AG08396 (cell line): ENCODE results near the gene NR3C1.

ENCODE experiments used
- DNase-seq: peaks from one replicate; pipeline ENCODE4 v3.0.0; 2012; ENCODE audit warnings: low spot score, mixed read lengths

NR3C1 gene

DNA sequence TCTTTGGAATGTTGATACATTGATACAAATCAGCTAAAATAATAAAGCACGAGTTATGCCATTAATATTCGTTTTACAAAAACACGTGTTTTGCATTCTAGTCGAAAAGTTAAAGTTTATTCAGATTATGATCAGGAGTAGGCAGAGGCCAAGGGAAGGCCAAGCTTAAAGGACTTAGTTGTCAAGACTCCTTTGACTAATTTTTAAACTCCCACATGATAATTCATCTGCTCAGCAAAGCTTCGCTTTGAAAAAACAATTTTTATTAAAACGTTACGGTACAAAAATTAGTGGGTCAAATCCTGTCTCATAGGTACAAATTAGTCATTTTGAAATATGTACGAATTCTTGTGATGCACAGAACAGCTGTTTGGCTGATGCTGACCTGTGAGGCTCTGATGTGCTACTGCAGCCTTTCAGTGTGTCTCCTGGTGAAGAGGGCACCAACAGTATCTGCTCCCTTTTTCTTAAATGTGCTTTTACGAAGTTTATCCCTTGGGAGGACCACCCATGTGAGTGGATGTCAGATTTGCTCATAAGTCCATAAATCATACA, 23.0 kb upstream of the NR3C1 start:
- DNase-seq, result no peak

DNA sequence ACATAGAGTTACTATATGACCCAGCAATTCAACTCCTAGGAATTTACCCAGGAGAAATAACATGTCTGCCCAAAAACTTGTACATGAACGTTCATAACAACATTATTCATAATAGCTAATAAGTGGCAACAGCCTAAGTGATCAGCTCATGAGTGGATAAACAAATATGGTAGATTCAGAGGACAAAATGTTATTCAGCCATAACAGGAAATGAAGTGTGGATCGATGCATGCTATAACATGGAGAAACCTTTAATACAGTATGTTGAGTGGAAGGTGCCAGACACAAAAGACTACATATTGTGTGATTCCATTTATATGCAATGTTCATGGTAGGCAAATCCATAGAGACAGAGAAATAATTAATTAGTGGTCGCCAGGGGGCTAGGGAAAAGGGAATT, 22.3 kb upstream of the NR3C1 start:
- DNase-seq, result no peak

DNA sequence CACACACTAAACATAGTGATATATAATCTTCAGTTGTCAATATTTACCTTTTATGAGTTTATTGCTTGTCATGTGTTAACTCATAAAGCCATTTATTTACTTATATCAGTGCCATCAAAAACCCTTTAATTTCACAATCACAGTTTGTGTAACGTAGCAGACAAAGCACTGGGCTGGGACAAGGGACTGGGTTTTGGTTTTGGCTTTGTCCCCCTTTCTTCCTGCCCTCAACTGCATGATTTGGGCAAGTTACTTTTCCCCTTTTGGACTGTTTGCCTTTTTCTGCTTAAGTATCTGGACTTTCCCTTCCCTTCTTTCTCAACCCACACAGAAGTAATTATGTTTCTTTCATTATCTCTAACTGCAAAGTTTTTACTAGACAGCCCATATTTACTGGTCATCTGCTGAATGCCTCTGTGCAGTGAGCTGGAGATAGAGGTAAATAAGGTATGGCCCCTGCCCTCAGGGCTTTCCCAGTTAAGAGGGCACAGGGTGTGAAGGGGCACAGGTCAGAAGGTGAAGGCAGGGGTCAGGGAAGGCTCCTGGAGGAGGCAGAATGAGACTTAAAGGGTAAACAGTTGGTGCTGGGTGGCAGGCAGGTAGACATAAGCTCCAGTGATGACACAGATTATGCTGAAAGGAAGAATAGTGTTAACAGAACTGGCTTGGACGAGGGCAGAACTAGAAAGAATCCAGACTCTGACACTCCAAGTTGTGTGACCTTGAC, 14.8 kb upstream of the NR3C1 start:
- no peak for DNase-seq

DNA sequence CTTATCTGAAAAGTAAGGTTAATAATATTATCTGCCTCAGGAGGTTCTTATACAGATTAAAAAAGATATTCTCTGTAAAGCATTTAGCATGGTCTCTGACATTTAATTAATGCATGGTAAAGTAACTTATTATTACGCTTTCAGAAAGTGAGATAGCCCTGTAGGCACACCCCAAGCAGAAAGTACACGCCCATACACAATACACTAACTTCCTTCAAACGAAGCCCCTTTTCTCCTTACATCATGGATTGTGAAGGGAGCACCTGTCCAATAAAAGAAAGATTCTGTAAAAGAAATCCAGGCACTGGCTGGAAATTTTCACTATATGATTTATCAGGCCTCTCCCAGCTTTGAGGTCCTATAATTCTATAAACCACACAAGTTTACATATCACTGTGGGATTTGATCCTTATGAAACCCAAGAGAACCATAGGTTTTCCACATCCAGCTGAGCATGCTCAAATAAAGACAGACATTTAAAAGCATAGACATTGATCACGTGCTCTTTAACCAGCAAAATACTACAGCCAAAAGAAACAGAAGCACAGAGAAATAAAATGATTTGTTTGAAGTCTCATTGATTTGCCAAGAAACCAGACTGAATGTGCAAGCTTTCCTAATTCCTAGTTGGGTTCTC, 14.1 kb upstream of the NR3C1 start:
- no peak for DNase-seq

DNA sequence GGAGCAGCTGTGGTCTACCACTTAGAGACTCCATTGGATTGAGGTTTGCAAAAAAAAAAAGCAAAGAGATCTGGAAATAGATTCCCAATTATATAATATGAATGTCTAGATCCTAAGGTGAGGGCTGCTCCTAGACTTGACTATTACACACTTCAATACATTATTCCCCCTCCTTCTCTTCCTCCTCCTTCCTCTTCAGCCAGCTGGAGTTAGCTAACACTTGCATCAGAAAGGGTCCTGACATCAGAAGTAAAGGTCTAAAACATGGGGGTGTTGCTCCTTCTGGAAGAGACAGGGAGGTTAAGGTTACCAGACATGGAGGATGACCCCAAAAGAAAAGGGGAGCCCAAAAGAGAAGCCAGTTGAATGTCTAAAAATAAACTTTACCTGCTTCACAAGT, 12.9 kb upstream of the NR3C1 start:
- no peak for DNase-seq

DNA sequence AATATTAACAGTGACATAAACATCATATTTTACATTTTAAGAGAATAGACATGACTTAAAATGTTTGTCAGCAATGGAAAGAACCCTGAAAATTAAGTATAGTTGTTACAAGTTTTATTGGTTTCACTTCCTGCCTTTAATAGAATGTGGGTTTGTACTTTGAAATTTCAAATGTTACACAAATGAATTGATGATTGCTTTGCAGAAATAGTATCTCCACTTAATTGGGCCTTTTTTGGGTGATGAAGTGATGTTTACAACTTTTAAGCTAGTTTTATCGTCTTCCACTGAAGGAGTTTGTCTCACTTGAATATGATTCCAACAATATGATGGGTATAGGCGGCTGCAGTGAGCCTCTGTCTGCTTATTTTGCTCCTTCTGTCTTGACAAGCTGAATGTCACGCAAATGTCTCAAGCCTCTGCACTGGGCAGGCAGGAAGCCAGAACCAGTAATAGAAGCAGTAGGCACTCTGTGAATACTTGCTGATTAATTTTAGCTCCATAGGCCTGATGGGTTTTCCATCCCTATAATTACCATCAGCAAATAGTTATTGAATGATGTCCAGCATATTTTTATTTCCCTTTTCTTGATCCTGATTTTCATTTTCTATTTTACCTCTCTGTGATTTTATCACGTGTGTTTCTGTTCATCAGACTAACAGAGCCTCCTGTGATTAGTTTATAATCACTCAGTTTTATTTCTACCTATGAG, 10.6 kb upstream of the NR3C1 start:
- DNase-seq, result no peak

DNA sequence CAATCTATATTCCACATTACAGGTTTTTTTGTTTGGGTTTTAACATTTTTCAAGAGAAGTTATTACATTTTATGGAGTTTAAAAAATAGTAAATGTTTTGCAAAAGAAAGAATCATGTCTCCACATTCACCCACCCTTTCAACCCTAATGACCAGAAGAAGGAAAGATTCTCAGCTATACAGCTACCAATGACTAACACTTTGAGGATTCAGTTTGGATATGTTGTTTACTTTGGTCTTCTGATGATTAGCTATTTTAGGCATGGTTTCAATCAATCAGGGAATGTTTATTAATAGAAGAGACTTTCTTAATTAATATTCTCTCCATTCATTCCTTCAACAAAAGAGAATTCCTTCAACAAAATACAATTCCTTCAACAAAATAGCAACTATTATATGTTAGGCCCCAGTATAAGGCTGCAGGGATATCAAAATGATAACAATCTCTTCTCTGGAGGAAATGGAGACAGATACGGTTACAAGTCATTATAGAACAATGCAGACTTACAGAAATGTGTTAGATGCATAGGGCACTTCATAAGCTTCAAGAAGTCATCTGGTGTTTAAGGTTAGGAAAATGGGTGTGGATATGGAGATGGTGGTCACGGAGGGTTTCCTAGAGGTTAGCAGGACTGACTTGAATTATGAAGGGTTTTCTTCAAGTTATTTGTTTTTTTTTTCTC, 9.3 kb upstream of the NR3C1 start:
- DNase-seq, result peak; percentile 14

DNA sequence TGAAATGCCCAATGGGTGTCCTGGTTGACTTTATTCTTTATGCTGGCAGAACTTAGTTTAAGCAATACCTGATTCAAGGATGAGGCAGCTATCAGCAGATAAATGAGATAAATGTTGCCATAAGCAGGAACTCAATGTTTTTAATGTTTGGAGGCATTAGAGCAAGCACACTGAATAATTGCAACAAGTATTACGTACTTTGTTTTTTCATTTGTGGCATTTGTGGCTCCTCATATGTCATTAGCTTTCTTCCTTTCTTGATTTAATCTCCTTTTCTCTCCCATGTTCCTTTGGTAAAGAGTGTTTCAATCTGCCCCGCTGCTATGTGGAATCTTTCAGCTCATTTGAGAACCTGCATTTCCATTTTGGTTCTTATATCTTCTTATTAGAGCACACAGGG, 6.4 kb upstream of the NR3C1 start:
- DNase-seq, result no peak

DNA sequence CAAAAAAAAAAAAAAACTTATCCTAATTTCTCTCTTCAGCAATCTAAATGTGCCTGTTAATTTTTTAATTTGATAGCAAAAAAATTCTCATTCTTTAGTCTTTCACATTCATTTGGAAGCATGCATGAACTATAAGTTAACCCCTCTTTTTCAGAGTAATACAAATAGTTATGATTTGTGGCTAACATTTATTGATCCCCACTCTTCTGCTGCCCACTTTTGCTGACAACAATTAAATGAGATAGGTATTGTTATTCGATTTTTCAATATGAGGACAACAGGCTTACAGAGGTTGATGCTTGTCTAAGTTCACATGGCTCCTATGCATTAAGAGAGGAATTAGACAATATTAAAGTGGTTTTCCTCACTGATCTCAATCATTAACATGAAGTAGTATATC, 2.9 kb upstream of the NR3C1 start:
- no peak for DNase-seq

DNA sequence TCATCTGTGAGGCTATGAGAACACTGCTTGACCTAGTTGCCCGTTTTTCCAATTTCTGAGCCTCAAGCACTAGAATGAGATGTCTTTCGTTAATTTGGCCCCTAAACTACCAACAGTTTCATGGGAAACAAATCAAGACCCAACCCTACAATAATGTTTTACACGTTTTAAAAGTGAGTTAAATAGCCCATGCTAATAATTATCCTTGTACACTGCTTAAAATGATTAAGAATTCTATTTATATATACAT, 2.3 kb upstream of the NR3C1 start:
- DNase-seq, result no peak

DNA sequence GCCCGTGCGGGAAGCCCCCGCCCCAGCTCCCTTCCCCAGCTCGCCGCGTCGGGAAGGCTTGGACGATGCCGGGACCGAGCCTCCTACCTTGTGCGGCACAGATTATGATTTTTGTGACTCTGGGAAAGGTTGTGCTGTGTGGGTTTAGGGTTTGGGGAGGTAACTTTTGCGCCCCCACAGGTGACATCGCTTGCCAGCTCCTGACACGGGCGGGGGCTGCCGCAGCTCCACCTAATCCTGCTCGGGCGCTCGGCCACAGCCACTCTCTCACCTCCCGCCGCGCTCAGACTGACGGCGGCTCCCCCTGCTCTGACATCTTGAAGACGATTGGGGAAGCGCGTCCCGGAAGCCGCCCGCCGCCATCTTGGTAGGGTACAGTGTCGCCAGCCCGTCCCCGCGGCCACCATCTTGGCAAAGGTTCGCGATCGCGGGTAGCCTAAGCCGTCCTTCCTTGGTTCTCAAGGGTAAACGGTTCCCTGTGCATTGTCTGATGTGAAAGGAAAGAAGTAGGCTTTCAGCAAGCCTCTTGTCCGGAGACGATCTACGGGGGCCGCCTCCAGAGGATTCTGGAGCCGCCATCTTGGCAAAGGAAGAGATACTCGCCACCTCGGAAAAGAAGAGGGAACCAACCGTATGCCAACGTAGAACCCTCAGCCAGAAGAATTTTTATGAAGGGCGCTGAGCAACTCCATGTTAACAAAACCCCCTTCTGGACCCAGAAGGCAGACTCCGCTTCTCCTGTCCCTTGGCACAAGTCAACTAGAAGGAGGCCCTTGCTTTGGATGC, 1.8 kb upstream of the NR3C1 start:
- DNase-seq, result peak; percentile 68

DNA sequence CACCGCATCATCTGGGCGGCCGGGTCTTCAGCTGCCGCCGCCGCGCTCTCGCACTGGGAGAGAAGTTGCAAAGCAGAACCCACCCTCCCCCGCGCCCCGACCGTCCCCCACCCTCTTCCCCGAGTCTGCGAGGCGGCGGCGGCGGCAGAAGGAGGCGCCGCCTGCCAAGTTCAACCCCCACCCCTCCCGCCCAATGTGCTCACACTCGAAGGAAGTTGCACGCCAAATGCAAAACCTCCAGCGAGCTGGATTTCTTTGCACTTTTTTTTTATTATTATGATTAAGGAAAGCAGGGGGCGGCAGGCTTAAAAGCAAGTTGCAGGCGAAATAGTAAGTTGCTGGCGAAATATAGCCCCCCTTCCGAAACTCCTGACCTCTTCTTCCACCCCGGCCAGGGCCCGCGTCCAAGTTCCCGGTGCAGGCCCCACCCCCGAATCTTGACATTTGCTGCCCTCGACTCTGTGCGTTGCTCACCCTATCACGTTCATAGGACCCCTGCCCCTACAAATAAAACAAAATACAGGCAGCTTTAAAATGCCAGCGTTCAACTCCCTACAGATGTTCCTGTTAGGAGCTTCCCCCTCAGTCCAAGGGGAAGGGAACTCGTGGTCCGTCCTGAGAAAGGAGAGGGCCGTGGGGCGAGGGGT, 1.1 kb upstream of the NR3C1 start:
- DNase-seq, result peak; percentile 80

DNA sequence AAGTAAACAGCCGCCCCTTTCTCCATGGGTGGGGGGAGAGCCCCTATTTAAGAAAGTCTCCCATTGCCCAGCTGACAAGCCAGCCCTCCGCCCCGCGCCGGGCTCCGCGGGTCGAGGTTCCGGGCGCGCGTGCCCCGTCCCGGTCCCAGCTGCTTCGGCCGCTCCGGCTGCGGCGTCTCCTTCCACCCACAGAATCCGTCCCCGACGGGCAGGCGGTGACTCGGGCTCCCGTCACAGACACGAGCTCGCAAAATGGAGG, 223 bp downstream of the NR3C1 start:
- DNase-seq, result no peak

DNA sequence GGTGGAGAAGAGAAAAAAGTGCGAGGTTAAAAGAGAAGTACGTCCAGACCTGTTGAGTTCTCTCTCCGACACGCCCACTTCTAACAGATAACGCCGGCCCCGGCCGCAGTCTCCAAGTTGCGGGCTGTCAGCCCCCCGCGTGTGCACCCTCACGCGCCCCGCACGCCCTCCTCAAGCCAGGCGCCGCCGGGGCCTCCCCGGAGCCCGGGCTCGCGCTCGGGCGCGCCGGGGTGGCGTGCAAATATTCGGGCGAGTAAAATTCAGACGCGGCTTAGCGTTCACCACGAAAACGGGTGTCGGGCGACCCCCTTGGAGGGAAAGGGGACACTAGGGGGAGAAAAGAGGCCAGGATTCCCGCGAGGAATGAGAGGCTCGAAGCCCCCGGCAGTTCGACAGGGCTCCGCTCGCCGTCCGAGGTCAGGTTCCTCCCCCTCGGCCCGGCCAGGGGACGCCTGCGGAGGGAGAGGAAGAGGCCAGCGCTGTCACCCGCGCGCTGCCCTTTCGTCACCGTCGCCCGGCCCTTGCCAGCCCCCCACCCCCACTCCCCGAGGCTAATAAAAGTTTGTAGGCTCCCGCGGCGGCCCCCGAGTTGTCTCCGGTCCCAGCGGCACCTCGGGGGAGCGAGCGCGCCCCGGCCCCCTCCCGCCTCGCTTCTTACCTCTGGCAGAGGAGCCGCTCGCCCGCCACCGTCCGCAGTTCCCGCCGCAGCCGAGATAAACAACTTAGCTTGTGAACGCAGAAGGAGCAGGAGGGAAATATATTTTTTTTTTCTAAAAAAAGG, 743 bp downstream of the NR3C1 start:
- peak; percentile 47 for DNase-seq

DNA sequence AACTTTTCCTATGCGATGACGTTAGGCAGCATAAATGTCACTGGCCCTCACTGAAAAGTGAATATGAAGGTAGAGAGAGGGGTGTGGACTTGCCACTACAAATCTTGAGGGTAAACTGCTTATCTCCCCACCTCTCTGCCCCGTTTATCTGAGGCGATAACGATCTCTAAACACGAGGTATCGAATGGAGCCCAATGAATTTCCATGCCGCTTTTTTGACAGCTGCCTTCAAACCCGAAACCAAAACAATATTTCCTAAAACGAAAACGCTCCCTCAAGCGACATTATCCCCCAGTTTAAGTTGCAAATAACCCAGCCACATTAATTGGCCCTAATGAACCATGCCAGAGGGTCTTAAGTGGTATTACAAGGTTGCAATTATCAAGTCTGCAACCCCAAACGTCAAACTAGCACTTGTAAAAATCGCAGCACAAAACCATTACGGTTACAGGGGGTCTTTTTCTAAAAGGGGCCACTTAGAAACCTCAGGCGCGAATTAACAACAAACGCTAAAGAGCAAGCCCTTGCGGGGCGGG, 1.4 kb downstream of the NR3C1 start:
- peak; percentile 9 for DNase-seq

DNA sequence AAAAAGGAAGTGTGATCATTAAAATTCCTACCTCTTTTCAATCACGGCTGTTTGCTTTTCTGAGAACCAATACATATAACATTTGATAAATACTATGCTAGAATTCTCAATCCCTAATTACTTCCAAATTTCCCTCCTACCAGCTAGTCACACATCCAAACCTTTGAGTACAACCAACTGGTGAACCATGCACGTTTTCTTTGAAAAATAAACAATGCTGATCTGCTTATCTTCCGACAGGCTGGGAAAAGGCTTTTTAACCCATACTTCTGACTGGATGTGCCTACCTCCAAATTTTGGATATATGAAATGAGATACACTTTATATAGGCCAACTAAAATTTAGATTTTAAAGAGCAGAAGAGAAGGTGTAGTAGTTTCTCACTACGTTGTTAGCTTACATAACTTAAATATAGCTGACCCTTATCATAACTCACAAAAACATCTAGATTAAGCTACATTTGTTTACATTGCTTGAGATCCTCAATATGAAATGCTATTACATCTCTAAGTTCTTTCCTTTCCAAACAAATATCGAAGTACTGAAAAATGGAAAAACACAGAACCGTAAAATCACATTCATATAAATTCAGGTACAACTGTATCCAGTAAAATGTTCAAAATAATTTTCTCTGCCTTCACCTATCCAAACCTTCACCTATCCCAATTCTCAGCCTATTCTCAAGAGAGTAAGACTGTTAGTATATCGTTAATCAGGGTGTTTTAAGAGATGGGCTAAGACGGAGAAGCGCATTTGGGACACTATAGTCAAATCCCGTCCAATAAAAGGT, 2.1 kb downstream of the NR3C1 start:
- DNase-seq, result no peak

DNA sequence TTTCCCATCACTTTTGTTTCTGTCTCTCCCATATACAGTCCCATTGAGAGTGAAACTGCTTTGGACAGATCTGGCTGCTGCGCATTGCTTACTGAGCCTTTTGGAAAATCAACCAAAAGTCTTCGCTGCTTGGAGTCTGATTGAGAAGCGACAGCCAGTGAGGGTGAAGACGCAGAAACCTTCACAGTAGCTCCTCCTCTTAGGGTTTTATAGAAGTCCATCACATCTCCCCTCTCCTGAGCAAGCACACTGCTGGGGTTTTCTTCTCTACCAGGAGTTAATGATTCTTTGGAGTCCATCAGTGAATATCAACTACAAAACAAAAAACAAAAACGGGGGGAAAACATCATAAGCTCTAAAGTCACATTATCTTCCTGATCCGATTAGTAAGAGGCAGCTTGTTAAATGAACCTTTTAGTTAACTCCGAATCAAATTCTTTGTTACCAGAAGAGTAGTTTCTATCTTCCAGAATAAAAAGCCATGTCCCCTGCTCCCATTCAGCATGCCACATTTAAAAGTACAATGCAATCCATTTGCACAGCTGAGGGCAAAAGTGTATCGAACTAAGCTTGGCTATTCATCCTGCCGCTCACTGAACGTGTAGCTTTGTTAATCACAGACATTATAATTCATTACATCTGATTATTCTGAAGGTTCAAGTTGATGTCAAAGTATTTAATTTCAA, 2.8 kb downstream of the NR3C1 start:
- peak; percentile 35 for DNase-seq

DNA sequence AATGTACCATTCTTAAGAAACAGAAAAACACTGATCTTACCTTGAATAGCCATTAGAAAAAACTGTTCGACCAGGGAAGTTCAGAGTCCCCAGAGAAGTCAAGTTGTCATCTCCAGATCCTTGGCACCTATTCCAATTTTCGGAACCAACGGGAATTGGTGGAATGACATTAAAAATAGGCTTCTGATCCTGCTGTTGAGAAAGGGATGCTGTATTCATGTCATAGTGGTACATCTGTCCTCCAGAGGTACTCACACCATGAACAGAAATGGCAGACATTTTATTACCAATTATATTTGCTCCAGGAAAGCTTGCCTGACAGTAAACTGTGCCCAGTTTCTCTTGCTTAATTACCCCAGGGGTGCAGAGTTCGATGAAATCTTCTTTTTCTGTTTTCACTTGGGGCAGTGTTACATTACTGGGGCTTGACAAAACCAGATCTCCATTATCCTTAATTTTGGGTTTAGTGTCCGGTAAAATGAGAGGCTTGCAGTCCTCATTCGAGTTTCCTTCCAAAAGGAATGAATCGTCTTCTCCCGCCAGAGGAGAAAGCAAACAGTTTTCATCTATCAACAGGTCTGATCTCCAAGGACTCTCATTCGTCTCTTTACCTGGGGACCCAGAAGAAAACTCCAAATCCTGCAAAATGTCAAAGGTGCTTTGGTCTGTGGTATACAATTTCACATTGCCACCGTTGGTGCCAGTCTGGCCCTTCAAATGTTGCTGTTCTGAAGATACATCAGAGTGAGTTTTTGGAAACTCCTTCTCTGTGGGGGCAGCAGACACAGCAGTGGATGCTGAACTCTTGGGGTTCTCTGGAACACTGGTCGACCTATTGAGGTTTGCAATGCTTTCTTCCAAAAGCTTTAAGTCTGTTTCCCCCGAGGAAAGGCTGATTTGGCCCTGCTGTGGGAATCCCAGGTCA, 3.6 kb downstream of the NR3C1 start:
- no peak for DNase-seq
